GM12878 (cell line): Measurements from ENCODE around the gene SUSD1. TPM values are rescaled to one million over a fixed set of nuclear protein-coding genes. Genes with fewer than 3 reads are reported as not detected.

Experiments
- ATF7 ChIP-seq: fragments of 450-650 bp; IDR thresholded peaks from 2 replicates; pipeline ENCODE4 v1.6.1; 2016; ENCODE audit warnings: low read depth, mild to moderate bottlenecking
- LARP7 ChIP-seq: fragments of 450-650 bp; IDR thresholded peaks from 2 replicates; pipeline ENCODE4 v1.6.1; 2017; ENCODE audit warnings: mild to moderate bottlenecking
- NFIC ChIP-seq: IDR thresholded peaks from 2 replicates; pipeline ENCODE4 v1.6.1; 2012; ENCODE audit warnings: low read depth, mild to moderate bottlenecking, inconsistent platforms, low read length, moderate library complexity
- NFYA ChIP-seq: IDR thresholded peaks from 2 replicates; pipeline ENCODE4 v1.6.1; 2011; ENCODE audit warnings: low read depth, mild to moderate bottlenecking, low read length, improper control_type of control experiment, borderline replicate concordance
- SREBF1 ChIP-seq: IDR thresholded peaks from 2 replicates; pipeline ENCODE4 v1.6.1; 2012; ENCODE audit warnings: mild to moderate bottlenecking, low read length
- polyA plus RNA-seq, 11 experiments: library from polyadenylated mRNA; depleted of rRNA in 4 of 11; unstranded in 6 of 11; stranded (reverse) in 5 of 11; fragments of >200 nt; fragmentation: Nextera tagmentation in 4 of 11; fragmentation: Illumina TruSeq in 1 of 11; extraction: Ambion mirVana in 4 of 11; extraction: Trizol in 1 of 11; gene quantifications; 1 replicate in 1 of 11; 2 replicates in 10 of 11; pipeline versions ENCODE4 v1.2.1 to v1.2.3, GENCODE V29; 2011 to 2016; ENCODE audit warnings: inconsistent platforms in 2 of 11, missing spikeins in 2 of 11, low read depth in 1 of 11
- total RNA-seq, 4 experiments: library from RNA; depleted of rRNA in 3 of 4; stranded (reverse); fragments of >200 nt in 3 of 4; fragmentation: Illumina TruSeq in 1 of 4; extraction: Trizol in 1 of 4; gene quantifications; 2 replicates each; pipeline versions ENCODE4 v1.2.1 to v1.2.3, GENCODE V29; 2013 to 2021
- TF ChIP-seq, protein P1 (sequence below): IDR thresholded peaks from 2 replicates; pipeline ENCODE4 v1.6.1; 2012; ENCODE audit warnings: mild to moderate bottlenecking, low read depth, low read length
- TF ChIP-seq, protein P2 (sequence below): fragments of 450-650 bp; IDR thresholded peaks from 2 replicates; pipeline ENCODE4 v1.6.1; 2018; ENCODE audit warnings: borderline replicate concordance, mild to moderate bottlenecking; ENCODE audit not compliant: partially characterized antibody

The SUSD1 gene
- total and polyA plus RNA-seq, 10 of the 15 experiments (the other 5 are each of a cell fraction or from before 2014, with no cell fraction given), result 6.7 to 20.8 (median 13.2) TPM

DNA sequence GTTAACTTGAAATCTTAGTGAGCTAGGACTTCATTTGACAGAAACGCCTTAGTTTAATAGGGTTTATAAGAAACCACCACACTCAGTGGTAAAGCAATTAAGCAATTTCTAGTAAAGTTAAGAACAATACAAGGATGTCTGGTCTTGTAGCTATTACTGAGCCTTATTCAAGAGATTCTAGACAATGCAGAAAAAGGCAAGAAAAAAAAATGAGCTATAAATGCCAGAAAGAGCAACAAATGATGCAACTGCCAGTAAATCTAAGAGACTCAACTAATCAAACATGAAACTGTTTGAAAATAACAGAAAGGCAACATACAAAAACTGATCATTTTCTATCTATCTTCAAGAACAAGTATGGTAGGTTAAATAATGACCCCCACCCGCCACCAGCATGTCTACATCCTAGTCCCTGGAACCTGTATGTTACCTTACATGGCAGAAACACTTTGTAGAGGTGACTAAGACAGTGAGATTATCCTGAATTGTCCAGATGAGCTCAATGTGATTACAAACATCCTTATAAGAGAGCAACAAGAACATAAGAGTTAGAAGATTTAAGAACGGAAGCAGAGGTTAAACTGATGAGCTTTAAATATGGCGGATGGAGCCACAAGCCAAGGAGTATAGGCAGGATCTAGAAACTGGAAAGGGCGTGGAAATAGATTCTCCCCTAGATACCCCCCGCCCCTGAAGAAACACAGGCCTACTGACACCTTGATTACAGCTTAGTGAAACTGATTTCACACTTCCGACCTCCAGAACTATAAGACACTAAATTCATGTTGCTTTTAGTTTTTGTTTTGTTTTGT is 93.0 kb downstream of the SUSD1 start (continued):
- TF ChIP-seq, protein P1, sequence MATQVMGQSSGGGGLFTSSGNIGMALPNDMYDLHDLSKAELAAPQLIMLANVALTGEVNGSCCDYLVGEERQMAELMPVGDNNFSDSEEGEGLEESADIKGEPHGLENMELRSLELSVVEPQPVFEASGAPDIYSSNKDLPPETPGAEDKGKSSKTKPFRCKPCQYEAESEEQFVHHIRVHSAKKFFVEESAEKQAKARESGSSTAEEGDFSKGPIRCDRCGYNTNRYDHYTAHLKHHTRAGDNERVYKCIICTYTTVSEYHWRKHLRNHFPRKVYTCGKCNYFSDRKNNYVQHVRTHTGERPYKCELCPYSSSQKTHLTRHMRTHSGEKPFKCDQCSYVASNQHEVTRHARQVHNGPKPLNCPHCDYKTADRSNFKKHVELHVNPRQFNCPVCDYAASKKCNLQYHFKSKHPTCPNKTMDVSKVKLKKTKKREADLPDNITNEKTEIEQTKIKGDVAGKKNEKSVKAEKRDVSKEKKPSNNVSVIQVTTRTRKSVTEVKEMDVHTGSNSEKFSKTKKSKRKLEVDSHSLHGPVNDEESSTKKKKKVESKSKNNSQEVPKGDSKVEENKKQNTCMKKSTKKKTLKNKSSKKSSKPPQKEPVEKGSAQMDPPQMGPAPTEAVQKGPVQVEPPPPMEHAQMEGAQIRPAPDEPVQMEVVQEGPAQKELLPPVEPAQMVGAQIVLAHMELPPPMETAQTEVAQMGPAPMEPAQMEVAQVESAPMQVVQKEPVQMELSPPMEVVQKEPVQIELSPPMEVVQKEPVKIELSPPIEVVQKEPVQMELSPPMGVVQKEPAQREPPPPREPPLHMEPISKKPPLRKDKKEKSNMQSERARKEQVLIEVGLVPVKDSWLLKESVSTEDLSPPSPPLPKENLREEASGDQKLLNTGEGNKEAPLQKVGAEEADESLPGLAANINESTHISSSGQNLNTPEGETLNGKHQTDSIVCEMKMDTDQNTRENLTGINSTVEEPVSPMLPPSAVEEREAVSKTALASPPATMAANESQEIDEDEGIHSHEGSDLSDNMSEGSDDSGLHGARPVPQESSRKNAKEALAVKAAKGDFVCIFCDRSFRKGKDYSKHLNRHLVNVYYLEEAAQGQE, result no peak
- TF ChIP-seq, protein P2, sequence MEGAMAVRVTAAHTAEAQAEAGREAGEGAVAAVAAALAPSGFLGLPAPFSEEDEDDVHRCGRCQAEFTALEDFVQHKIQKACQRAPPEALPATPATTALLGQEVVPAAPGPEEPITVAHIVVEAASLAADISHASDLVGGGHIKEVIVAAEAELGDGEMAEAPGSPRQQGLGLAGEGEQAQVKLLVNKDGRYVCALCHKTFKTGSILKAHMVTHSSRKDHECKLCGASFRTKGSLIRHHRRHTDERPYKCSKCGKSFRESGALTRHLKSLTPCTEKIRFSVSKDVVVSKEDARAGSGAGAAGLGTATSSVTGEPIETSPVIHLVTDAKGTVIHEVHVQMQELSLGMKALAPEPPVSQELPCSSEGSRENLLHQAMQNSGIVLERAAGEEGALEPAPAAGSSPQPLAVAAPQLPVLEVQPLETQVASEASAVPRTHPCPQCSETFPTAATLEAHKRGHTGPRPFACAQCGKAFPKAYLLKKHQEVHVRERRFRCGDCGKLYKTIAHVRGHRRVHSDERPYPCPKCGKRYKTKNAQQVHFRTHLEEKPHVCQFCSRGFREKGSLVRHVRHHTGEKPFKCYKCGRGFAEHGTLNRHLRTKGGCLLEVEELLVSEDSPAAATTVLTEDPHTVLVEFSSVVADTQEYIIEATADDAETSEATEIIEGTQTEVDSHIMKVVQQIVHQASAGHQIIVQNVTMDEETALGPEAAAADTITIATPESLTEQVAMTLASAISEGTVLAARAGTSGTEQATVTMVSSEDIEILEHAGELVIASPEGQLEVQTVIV, result no peak
- TF ChIP-seq LARP7, result no peak
- TF ChIP-seq ATF7, result no peak
- no peak for TF ChIP-seq SREBF1
- TF ChIP-seq NFYA, result no peak
- TF ChIP-seq NFIC, result no peak
